MV-4-11 (cell line): ENCODE measurements around the gene UBL7.
A peak's percentile ranks its signal among the peaks of the same experiment; 100 is the strongest.
"Not testable (repeated sequence)": the region's sequence is repeated elsewhere in the genome, so short reads cannot be mapped to it uniquely, and the experiment has no call there.

Experiments used
- DNase-seq: peaks from one replicate; lab custom pipeline; 2025; lab: John Stamatoyannopoulos, UW

Gene UBL7

GRCh38 chr15:74463634-74464033 is 2.7 kb upstream of the UBL7 start:
- DNase-seq = no peak

DNA sequence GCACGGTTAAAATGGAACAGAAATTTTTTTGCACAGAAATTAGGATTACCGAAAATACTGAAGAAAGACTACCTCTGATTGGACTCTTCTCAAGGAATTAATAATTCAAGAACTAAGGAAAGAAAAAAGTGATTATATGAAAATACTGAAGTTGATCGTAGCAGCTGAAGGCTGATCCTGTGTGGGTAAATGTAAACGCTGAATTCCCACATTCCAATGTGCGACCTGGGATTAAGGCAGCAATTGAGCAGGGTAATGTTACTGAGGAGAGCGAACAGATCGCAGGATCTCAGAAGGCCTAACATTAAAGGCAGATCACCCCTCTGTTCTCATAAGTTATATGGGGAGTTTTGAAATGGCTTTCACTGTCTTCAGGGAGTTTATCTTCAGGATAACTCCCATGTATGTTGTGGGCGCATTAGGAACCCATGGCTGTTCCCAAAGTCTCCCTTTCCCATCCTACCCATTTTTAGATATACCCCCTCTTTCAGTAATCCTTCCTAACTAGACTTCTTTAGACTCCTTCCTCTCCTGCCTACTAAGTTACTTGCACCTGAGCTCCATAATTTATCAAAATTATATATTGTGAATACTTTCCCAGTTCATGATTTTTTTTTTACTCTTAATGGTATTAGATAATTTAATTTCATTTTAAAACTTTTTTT is 1.0 kb upstream of the UBL7 start:
- DNase-seq = no peak

GRCh38 chr15:74460298-74460697 is 662 bp downstream of the UBL7 start:
- DNase-seq = peak; percentile 40

DNA sequence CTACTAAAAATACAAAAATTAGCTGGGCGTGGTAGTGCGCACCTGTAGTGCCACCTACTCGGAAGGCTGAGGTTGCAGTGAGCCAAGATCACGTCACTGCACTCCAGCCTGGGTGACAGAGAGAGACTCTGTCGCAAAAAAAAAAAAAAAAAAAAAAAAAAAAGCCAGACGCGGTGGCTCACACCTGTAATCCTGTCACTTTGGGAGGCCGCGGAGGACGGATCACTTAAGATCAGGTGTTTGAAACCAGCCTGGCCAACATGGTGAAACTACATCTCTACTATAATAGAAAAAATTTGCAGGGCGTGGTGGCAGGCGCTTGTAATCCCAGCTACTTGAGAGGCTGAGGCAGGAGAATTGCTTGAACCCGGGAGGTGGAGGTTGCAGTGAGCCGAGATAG is 1.2 kb downstream of the UBL7 start:
- not testable (repeated sequence) for DNase-seq

DNA sequence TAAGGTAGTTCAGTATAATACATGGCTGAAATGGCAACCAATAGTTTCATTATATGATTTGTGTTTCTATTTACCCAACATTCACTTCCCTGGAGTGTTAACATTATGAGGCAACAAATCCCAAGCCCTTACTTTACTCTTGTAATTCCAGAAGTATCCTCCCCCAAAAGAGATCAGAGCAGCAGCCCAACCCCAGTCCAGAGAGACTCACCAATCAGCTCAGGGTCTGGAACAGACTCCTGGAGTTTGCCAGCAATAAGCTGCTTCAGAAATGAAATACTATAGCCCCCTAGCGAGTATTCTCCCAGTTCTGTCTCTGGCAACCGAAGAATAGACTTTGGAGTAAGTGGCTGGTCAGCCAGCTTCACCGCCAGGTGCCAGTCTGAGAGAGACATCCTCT is 2.5 kb downstream of the UBL7 start:
- no peak for DNase-seq

GRCh38 chr15:74457036-74457435 is 3.9 kb downstream of the UBL7 start:
- not testable (repeated sequence) for DNase-seq

GRCh38 chr15:74454764-74455500 is 6.0 kb downstream of the UBL7 start:
- DNase-seq = peak; percentile 7

DNA sequence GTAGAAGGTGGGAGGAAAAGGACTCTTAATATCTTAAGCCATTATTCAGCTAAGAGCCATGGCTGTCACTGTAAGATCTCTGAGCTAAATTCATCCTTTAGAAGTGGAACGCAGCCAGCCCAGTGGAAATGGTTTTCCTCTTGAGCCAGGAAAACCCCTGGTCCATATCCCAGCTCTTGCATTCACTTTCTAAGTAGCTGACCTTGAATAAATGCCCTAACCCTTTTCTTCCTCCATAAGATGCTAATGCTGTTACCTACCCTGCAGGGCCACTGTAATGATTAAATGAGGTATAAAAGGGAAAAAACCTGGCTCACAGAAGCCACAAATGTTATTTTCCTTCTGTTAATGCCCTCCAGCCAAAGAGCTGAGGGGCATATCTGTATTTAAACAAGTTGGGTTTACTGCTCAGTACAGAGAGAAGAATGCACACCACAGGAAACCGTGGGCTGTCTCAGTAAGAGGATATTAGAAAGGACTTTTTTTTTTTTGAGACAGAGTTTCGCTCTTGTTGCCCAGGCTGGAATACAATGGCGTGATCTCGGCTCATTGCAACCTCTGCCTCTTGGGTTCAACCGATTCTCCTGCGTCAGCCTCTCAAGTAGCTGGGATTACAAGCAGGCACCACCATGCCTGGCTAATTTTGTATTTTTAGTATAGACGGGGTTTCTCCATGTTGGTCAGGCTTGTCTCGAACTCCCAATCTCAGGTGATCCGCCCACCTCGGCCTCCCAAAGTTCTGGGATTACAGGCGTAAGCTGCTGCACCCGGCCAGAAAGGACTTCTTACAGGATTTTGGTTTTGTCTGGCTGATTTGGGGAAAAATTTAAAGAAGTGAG is 6.8 kb downstream of the UBL7 start:
- peak; percentile 10 for DNase-seq

DNA sequence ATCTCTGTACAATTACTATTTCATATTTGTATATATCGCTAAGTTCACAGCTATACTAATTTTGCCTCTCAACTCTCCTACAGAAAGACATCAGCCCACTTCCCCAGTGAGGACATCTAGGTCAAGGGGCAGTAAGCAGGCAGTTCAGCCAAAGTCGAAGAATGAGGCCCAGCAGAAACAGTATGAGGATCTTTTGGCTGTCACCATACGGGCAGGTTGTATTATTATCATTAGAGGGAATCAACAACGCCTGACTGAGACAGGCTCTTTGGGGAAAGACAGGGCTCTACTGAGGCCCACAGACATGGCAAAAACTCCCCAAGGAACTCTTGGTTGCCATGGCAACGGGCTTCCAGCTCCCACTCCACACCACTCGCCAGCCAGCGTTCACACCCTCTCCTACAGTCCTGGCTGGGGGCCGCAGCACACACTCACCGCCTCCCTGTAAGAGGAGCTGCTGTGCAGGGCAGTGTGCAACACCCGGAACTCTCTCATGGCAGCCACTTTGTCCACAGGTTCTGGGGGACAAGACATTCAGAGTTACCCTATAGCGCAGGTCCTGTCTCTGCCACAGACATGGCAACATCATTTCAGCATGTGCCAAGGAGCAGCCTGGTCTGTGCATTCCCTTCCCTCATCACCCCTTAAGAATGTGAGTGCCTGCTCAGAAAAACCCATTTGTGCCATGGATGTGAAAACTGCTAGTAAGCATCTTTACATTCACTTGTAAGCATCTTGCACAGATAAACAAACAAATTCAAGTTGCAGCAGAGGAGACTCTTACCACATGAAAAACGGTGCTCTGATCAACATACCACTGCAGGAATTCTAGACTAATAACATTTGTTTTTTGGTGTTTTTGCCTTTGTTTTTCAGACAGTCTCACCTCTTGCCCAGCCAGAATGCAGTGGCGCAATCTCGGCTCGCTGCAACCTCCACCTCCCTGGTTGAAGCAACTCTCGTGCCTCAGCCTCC is 8.8 kb downstream of the UBL7 start:
- no peak for DNase-seq

DNA sequence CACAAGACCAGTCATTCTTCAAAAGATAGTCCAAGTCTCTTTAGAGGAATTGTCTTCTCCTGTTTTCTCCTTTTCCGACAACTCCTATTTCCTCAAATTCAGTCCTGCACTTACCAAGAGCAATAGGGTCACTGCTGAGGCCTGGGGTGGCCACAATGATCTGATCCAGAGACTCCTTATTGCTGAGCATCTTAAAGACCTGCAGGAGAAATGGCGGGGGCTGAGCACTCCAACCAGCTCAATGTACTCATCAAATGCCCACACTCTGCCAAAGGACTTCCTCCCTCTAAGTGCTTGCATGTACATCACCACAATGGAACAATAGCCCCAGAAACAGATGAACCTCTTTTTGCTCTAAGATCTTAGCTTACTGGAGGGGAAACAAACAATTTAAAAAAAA is 9.6 kb downstream of the UBL7 start:
- DNase-seq = no peak

- no peak for DNase-seq
These were observed 11.2 kb downstream of the UBL7 start for GRCh38 chr15:74449643-74450205.

GRCh38 chr15:74449095-74449494 is 11.9 kb downstream of the UBL7 start:
- no peak for DNase-seq

- no peak for DNase-seq
These were observed 14.9 kb downstream of the UBL7 start for GRCh38 chr15:74445816-74446763.

GRCh38 chr15:74444106-74445062 is 16.6 kb downstream of the UBL7 start:
- no peak for DNase-seq

DNA sequence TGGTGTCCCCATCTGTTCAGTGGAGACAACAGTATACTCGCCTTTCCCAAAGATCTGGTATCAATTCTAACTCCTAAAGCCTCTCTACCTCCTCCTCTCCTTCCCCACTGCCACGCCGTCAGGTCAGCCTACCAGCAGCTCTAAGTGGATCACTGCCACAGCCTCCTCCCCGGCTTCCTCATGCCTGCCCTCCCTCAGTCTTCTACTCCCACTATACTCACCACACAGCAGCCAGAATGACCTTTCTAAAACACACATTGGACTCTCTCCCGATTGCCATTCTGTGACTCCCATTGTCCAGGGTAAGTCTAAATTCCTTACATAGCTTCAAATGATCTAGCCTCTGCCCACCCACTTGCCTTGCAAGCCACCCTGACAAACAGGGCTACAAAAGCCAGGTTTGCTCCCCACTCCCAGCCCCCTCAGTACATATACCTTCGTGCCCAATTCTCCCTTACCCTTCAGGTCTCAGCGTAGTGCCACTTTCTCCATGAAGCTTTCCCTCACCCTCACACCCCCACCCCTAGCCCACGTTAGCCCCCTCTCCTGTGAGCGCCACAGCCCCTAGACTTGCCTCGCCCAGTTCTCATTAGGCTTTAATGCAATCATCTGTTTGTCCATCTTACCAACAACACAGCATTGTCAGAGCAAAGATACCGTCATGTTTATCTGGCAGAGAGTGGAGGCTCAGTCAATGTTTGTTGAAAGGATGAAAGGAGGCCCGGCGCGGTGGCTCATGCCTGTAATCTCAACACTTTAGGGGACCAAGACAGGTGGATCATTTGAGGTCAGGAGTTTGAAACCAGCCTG is 17.7 kb downstream of the UBL7 start:
- no peak for DNase-seq

GRCh38 chr15:74442604-74443003 is 18.4 kb downstream of the UBL7 start:
- DNase-seq = no peak

DNA sequence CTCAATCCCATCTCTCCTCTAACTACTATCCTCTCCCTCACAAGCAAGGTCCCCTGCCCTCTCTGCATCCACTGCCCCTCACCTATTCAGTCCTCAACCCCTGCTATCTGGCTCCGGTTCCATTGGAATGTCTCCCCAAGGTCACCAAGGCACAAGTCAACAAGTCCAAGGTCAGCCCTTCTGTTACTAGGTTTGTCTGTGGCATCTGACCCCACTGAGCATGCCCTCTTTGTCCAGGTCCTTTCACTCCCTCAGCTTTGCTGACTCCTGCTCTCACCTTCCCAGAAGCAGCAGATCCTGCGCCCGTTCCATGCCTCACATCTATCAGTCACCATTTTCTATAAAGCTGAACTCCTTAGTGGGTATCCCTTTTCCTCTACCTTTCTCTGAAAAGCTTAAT is 18.9 kb downstream of the UBL7 start:
- no peak for DNase-seq
